ENCODE measurements around the gene NAMPT.

Gene NAMPT

DNA sequence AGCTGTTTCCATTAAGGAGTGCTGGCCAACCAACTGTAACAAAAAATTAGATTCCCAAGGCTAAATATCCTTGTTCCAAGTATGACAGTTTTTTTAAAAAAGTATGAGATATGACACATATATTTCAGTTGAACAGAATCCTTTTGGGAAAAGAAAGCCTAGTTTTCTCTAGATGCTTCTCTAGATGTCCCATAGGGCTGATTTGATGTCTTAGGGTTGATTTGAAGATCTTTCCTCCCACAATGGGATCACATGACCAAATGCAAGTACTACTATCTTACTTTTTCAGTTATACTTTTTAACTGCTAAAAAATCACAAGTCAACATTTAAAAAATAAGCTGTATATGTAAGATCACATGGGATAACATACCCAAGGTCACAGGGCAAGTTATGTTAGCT lies 3.7 kb downstream of the NAMPT start:
- H3K9ac ChIP-seq (ENCODE audit: low read length), result no peak overlapping the region
- H3K36me3 ChIP-seq (ENCODE audit: control insufficient read depth, insufficient read depth, low read length), result no peaks in the 10 kb centered on the region
- no peak overlapping the region for H3K27ac ChIP-seq (ENCODE audit: low read depth, low read length)
- no peak overlapping the region for H3K4me3 ChIP-seq (ENCODE audit: low read length)
- no peaks in the 10 kb centered on the region for H3K27me3 ChIP-seq (ENCODE audit: control insufficient read depth, insufficient read depth, low read length)
- peaks cover 13% of the 10 kb centered on the region for H3K4me1 ChIP-seq (ENCODE audit: control insufficient read depth, insufficient read depth, low read length)

DNA sequence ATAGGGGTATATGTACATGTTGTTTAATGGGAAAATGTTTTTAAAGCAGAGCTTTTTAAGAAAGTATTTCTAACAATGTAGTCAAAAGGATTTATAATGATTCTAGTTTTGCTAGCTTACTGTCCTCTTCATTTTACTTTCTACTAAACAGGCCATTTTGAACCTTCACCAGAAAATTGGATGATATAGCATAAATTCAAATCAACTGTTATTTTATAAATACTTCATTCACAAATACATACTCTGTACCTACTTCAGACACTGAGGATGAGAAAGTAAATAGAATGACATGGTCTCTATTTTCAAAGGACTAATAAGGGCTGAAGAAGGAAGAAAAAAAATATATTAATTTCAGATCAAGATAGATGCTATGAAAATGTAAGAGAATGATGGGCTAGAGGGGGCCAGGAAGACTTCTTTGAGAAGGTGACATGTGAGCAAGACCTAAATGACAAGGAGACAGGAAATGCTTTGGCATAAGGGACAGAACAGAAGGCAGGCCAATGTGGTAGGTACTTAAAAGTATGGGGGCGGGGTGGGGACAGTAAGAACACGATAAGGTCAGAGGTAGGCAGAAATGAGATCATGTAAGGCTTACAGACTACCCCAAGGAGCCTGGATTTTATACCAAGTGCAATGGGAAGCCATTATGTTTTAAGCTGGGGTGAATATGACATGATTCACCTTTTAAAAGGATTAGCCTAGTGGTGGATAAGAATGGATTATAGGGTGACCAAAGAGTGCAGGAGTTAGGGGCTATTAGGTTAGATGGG lies 5.2 kb downstream of the NAMPT start:
- Histone ChIP-seq H3K9ac (ENCODE audit: low read length) (no peak overlapping the region), H3K4me3 (ENCODE audit: low read length) (no peak overlapping the region), H3K4me1 (ENCODE audit: control insufficient read depth, insufficient read depth, low read length) (peaks cover 7% of the 10 kb centered on the region), H3K36me3 (ENCODE audit: control insufficient read depth, insufficient read depth, low read length) (no peaks in the 10 kb centered on the region), H3K27me3 (ENCODE audit: control insufficient read depth, insufficient read depth, low read length) (no peaks in the 10 kb centered on the region), H3K27ac (ENCODE audit: low read depth, low read length) (no peak overlapping the region)

DNA sequence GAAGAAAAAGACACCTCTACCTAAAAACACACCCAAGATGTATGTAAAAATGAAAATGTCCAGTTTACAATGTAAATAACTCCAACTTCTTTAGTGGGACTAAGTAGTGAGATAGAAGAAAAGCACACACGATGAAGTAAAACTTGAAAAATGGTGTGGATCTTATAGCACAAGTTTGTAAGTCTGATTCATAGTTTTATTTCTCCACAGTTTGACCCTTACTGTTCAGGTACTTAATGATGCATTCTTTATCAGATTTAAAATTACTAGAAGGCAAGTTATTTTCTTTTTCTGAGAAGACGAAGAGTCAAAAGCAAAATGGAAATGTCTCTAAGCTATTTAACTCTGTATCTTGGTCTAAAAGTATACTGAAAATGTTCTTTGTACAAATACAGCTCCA lies 6.1 kb downstream of the NAMPT start:
- peaks cover 4% of the 10 kb centered on the region for H3K4me1 ChIP-seq (ENCODE audit: control insufficient read depth, insufficient read depth, low read length)
- no peak overlapping the region for H3K27ac ChIP-seq (ENCODE audit: low read depth, low read length)
- no peak overlapping the region for H3K9ac ChIP-seq (ENCODE audit: low read length)
- H3K4me3 ChIP-seq (ENCODE audit: low read length), result no peak overlapping the region
- H3K36me3 ChIP-seq (ENCODE audit: control insufficient read depth, insufficient read depth, low read length), result no peaks in the 10 kb centered on the region
- no peaks in the 10 kb centered on the region for H3K27me3 ChIP-seq (ENCODE audit: control insufficient read depth, insufficient read depth, low read length)

DNA sequence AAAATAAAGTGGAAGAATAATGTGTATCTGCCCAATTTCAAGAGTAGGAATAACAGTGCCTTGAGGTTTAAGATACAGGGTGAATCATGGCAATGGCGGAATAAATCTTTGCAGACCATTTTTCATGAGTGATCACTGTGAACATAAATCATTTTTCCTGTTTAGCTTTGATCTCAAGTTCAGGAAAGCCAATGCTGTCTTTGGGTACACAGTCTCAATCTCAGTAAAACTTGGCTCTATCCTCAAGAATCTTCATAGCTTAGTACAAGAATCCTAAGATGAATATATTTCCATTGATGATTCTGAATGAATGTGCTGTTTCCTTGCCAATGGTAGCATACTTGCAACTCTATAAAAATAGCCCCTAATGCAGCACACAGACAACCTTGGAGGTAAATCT lies 6.8 kb downstream of the NAMPT start:
- no peaks in the 10 kb centered on the region for H3K4me1 ChIP-seq (ENCODE audit: control insufficient read depth, insufficient read depth, low read length)
- H3K36me3 ChIP-seq (ENCODE audit: control insufficient read depth, insufficient read depth, low read length), result peaks cover 2% of the 10 kb centered on the region
- H3K9ac ChIP-seq (ENCODE audit: low read length), result no peak overlapping the region
- H3K4me3 ChIP-seq (ENCODE audit: low read length), result no peak overlapping the region
- no peaks in the 10 kb centered on the region for H3K27me3 ChIP-seq (ENCODE audit: control insufficient read depth, insufficient read depth, low read length)
- H3K27ac ChIP-seq (ENCODE audit: low read depth, low read length), result no peak overlapping the region

DNA sequence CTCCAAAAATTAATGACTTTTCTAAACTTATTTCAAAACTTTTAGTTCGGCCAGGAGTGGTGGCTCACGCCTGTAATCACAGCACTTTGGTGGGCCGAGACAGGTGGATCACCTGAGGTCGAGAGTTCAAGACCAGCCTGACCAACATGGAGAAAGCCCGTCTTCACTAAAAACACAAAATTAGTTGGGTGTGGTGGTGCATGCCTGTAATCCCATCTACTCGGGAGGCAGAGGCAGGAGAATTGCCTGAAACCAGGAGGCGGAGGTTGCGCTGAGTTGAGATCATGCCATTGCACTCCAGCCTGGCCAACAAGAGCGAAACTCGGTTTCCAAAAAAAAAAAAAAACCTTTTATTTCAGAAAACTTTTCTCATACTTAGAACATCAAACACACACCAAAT lies 8.3 kb downstream of the NAMPT start:
- Histone ChIP-seq H3K36me3 (ENCODE audit: control insufficient read depth, insufficient read depth, low read length) (peaks cover 3% of the 10 kb centered on the region), H3K4me3 (ENCODE audit: low read length) (no peak overlapping the region), H3K27me3 (ENCODE audit: control insufficient read depth, insufficient read depth, low read length) (no peaks in the 10 kb centered on the region), H3K9ac (ENCODE audit: low read length) (no peak overlapping the region), H3K4me1 (ENCODE audit: control insufficient read depth, insufficient read depth, low read length) (no peaks in the 10 kb centered on the region), H3K27ac (ENCODE audit: low read depth, low read length) (no peak overlapping the region)

DNA sequence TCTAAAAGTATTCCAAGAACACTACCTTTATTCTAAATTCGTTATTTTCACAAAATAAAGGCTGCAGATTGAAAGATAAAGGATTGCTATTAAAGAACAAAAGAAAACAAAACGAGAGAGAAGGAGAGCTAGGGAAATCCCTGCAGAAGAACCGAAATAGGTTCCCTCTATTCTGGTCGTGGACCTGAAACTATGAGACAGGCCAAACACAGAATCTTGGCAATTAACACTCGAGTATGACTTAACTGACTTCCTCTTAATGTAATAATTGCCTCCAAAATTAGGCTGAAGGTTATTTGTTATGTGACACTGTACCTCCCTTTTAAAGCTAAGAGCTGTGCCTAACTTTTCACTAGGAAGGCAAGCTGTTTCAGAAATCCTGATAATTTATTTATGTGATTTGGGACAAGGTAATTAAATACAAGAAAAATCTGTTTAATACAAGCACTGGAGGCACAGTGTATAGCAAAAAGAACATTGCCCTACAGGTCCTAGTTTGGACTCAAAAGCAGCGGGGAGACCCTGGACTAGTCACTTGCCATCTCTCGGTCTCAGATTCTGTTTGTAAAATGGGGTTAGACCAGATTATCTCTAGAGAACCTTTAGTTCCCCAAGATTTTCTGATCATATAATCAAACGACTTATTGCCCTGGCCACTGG lies 11.6 kb downstream of the NAMPT start:
- Histone ChIP-seq H3K4me3 (ENCODE audit: low read length) (no peak overlapping the region), H3K27ac (ENCODE audit: low read depth, low read length) (no peak overlapping the region), H3K4me1 (ENCODE audit: control insufficient read depth, insufficient read depth, low read length) (no peaks in the 10 kb centered on the region), H3K9ac (ENCODE audit: low read length) (no peak overlapping the region), H3K27me3 (ENCODE audit: control insufficient read depth, insufficient read depth, low read length) (no peaks in the 10 kb centered on the region), H3K36me3 (ENCODE audit: control insufficient read depth, insufficient read depth, low read length) (peaks cover 3% of the 10 kb centered on the region)

DNA sequence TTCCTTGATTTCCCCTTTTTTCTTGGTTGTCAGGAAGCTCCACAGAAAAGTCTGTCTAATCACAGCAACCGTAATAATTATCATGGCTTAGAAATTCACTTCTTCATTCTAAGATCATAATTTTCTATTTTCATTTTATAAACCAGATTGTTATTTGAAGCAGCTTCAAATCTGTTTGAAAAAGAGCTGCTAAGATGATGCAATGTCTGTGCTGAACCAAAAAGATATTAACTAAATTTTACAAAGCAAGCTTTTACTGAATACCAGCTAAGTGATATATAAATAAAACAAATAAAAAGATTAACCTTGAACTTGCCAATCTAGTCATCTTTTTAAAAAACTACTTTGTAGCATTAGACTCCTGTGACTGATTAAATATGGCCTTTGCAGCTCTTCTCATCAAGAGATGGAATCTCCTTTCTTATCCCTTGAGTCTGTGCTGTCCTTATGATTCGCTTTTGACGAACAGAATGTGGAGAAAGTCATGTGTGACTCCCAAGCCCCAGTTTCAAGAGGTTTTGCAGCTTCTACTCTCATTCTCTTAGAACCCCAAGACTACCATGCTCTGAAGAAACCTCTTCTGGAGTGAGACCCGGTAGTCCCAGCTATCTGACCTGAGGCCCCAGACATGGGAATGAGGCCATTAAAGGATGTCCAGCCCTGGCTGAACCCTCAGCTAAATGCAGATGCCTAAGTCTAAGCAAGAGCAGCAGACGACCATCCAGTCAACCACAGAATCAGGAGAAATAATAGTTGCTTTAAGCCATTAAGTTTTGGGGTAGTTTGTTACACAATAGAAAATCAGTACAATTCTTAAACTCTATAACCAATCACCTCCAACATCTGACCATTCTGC lies 14.4 kb downstream of the NAMPT start:
- no peaks in the 10 kb centered on the region for H3K4me1 ChIP-seq (ENCODE audit: control insufficient read depth, insufficient read depth, low read length)

DNA sequence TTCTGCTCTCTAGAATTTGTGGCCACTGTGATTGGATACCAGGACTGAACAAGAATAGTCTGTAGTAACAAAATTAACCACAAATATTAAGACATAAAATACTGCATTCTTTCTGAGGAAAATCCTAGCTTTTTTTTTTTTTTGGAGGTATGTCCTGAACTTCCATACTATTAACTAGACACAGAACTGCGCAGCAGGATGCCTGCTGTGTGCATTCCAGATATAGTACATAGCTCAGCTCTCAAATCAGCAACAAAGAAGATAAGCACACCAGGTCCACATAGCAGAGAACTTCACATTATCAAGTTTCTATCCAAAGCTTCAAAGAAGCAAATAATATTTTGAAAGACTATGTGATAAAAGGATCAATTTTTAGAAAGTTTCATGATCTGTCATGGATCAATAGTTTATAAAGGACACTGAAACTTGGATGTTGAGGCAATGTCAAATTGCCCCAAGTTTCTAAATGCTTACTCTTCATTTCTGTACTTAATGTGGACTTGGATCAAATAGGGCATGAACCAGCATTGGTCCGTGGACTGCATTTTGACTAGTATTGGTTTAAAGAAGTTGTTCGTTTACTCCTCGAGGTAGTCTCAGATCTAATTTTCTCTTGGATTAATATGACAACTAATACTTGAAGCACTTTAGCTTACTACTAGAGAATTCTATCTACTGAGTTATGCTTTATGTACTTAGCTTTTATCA lies 15.4 kb downstream of the NAMPT start:
- Histone ChIP-seq H3K4me3 (ENCODE audit: low read length) (no peak overlapping the region), H3K36me3 (ENCODE audit: control insufficient read depth, insufficient read depth, low read length) (peaks cover 9% of the 10 kb centered on the region), H3K9ac (ENCODE audit: low read length) (no peak overlapping the region), H3K4me1 (ENCODE audit: control insufficient read depth, insufficient read depth, low read length) (no peaks in the 10 kb centered on the region), H3K27ac (ENCODE audit: low read depth, low read length) (no peak overlapping the region), H3K27me3 (ENCODE audit: control insufficient read depth, insufficient read depth, low read length) (no peaks in the 10 kb centered on the region)

More for the DNA sequence above, 14.4 kb downstream of the NAMPT start:
- H3K4me3 ChIP-seq (ENCODE audit: low read length), result no peak overlapping the region
- no peak overlapping the region for H3K27ac ChIP-seq (ENCODE audit: low read depth, low read length)
- H3K9ac ChIP-seq (ENCODE audit: low read length), result no peak overlapping the region
- peaks cover 9% of the 10 kb centered on the region for H3K36me3 ChIP-seq (ENCODE audit: control insufficient read depth, insufficient read depth, low read length)
- no peaks in the 10 kb centered on the region for H3K27me3 ChIP-seq (ENCODE audit: control insufficient read depth, insufficient read depth, low read length)

DNA sequence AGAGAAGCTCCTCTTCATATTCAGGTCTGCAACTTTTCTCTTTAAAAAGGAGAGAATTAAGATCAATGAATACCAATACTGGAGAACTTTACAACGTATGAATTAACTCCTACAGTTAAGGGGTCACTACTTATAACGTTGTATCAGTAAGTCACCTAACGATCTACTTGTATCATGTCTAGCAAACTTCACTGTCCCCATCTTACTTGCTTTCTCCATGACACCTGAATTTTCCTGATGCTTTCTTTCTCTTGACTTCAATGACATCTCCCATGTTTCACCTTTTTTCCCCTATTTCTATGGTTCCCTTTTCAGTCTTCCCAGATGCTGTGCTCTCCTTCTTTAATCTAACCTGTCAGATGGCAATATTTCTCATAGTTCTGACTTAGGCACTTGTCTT lies 19.6 kb downstream of the NAMPT start:
- Histone ChIP-seq H3K27me3 (ENCODE audit: control insufficient read depth, insufficient read depth, low read length) (no peaks in the 10 kb centered on the region), H3K9ac (ENCODE audit: low read length) (no peak overlapping the region), H3K4me3 (ENCODE audit: low read length) (no peak overlapping the region), H3K27ac (ENCODE audit: low read depth, low read length) (no peak overlapping the region), H3K36me3 (ENCODE audit: control insufficient read depth, insufficient read depth, low read length) (peaks cover 11% of the 10 kb centered on the region), H3K4me1 (ENCODE audit: control insufficient read depth, insufficient read depth, low read length) (no peaks in the 10 kb centered on the region)

DNA sequence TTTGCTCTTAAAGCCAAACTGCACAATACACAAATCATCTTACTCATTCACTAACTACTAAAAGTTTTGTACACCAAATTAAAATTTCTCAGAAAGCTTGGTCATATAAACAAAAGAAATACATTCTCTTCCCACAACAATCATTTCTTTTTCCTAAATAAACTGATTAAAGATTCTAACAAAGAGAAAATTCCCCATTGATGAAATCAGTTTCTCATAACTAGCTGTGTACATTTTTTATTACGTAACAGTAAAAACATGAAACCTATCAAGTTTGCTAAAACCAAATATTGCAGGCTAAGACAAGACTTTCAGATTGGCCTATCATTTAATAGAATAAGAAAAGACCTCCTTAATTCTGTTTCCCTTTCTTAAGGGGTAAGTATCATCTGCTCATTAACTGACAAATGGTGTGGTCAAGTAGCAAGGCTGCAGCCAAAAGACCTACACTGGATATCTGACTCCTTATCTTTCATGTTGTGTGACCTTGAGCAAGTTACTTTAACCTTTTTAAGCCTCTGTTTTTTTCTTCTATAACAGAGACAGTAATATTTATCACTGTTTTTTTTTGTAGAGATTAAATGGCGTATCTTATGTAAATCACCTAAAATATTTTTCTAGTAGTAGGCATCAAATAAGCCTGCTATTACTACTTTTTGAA lies 22.4 kb downstream of the NAMPT start:
- Histone ChIP-seq H3K27me3 (ENCODE audit: control insufficient read depth, insufficient read depth, low read length) (no peaks in the 10 kb centered on the region), H3K4me3 (ENCODE audit: low read length) (no peak overlapping the region), H3K27ac (ENCODE audit: low read depth, low read length) (no peak overlapping the region), H3K4me1 (ENCODE audit: control insufficient read depth, insufficient read depth, low read length) (no peaks in the 10 kb centered on the region), H3K36me3 (ENCODE audit: control insufficient read depth, insufficient read depth, low read length) (peaks cover 19% of the 10 kb centered on the region), H3K9ac (ENCODE audit: low read length) (no peak overlapping the region)

DNA sequence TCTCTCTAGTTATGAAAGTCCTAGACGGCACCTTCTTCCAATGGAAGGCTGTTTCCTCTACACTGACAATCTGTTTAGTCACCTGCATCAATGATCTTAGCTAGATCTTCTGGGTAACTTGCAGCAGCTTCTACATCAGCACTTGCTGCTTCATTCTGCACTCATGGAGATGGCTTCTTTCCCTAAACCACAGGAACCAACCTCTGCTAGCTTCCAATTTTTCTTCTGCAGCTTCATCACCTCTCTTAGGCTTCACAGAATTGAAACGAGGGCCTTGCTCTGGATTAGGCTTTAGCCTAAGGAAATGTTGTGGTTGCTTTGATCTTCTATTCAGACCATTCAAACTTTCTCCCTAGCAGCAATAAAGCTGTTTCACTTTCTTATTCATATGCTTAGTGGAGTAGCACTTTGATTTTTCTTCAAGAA lies 24.6 kb downstream of the NAMPT start:
- Histone ChIP-seq H3K4me1 (ENCODE audit: control insufficient read depth, insufficient read depth, low read length) (no peaks in the 10 kb centered on the region), H3K4me3 (ENCODE audit: low read length) (no peak overlapping the region), H3K36me3 (ENCODE audit: control insufficient read depth, insufficient read depth, low read length) (peaks cover 13% of the 10 kb centered on the region), H3K27ac (ENCODE audit: low read depth, low read length) (no peak overlapping the region), H3K27me3 (ENCODE audit: control insufficient read depth, insufficient read depth, low read length) (no peaks in the 10 kb centered on the region), H3K9ac (ENCODE audit: low read length) (no peak overlapping the region)
